ENCODE measurements around the gene PTGDR.

PTGDR gene

GRCh38 chr14:52266179-52266578 lies 1.3 kb upstream of the PTGDR start:
- no peak for TF ChIP-seq PPARA (CRISPR knock-in tag; IDR thresholded peaks at IDR 0.05; ENCODE audit: borderline replicate concordance)
- no peak for TF ChIP-seq TCF4 (CRISPR knock-in tag; IDR thresholded peaks at IDR 0.05; ENCODE audit: borderline replicate concordance)
- no peak for TF ChIP-seq ZFP3 (CRISPR knock-in tag; IDR thresholded peaks at IDR 0.05)
- TF ChIP-seq PATZ1 (CRISPR knock-in tag; IDR thresholded peaks at IDR 0.05; ENCODE audit: borderline replicate concordance) = no peak
- no peak for TF ChIP-seq ZNF565 (CRISPR knock-in tag; conservative IDR thresholded peaks at IDR 0.05; ENCODE audit: low read depth)
- TF ChIP-seq CSRNP3 (CRISPR knock-in tag; IDR thresholded peaks at IDR 0.05) = no peak
- no peak for TF ChIP-seq SNAI2 (CRISPR knock-in tag; IDR thresholded peaks at IDR 0.05)
- TF ChIP-seq TOX (CRISPR knock-in tag; IDR thresholded peaks at IDR 0.05; ENCODE audit: borderline replicate concordance) = no peak
- TF ChIP-seq ZC3H10 (CRISPR knock-in tag; IDR thresholded peaks at IDR 0.05) = no peak
- no peak for TF ChIP-seq ISL1 (CRISPR knock-in tag; IDR thresholded peaks at IDR 0.05)
- TF ChIP-seq ZNF70 (CRISPR knock-in tag; IDR thresholded peaks at IDR 0.05) = no peak
- TF ChIP-seq CSDC2 (CRISPR knock-in tag; IDR thresholded peaks at IDR 0.05) = no peak
- no peak for TF ChIP-seq ZFP30 (CRISPR knock-in tag; IDR thresholded peaks at IDR 0.05)
- no peak for TF ChIP-seq BACH2 (CRISPR knock-in tag; IDR thresholded peaks at IDR 0.05; ENCODE audit: borderline replicate concordance)
- TF ChIP-seq ESRRG (CRISPR knock-in tag; IDR thresholded peaks at IDR 0.05) = no peak
- no peak for TF ChIP-seq CREB5 (CRISPR knock-in tag; IDR thresholded peaks at IDR 0.05; ENCODE audit: low read depth)
- ATAC-seq = no peak

DNA sequence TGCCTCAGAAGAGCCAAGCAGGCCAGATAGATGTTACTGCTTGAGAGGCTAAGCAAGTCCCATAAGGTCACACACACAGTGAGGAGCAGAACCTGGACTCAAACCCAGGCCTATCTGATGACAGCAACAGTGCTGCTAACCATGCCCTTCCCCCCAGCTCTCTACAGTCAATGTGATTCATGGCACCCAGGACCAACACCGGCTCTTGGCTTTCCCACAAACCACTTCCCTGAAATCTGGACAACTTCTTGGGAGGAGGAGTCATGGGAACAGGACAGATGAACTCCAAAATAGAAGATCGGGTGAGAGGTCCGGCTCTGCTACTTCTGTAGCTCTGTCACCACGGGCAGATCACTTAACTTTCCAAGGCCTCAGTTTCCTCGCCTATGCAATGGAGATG lies 716 bp upstream of the PTGDR start:
- ATAC-seq = no peak
- TF ChIP-seq ZFP30 (CRISPR knock-in tag; IDR thresholded peaks at IDR 0.05) (no peak), GLIS3 (CRISPR knock-in tag; IDR thresholded peaks at IDR 0.05) (no peak), ZNF8 (CRISPR knock-in tag; IDR thresholded peaks at IDR 0.05) (no peak), ZC3H10 (CRISPR knock-in tag; IDR thresholded peaks at IDR 0.05) (no peak), OSR1 (CRISPR knock-in tag; IDR thresholded peaks at IDR 0.05) (no peak), ISL1 (CRISPR knock-in tag; IDR thresholded peaks at IDR 0.05) (no peak), ARNTL (CRISPR knock-in tag; IDR thresholded peaks at IDR 0.05; ENCODE audit: borderline replicate concordance, low read depth) (no peak), ZFP3 (CRISPR knock-in tag; IDR thresholded peaks at IDR 0.05) (no peak), BACH2 (CRISPR knock-in tag; IDR thresholded peaks at IDR 0.05; ENCODE audit: borderline replicate concordance) (no peak), TCF4 (CRISPR knock-in tag; IDR thresholded peaks at IDR 0.05; ENCODE audit: borderline replicate concordance) (no peak), RARB (CRISPR knock-in tag; IDR thresholded peaks at IDR 0.05) (no peak), TOX (CRISPR knock-in tag; IDR thresholded peaks at IDR 0.05; ENCODE audit: borderline replicate concordance) (no peak), ESRRG (CRISPR knock-in tag; IDR thresholded peaks at IDR 0.05) (no peak)

DNA sequence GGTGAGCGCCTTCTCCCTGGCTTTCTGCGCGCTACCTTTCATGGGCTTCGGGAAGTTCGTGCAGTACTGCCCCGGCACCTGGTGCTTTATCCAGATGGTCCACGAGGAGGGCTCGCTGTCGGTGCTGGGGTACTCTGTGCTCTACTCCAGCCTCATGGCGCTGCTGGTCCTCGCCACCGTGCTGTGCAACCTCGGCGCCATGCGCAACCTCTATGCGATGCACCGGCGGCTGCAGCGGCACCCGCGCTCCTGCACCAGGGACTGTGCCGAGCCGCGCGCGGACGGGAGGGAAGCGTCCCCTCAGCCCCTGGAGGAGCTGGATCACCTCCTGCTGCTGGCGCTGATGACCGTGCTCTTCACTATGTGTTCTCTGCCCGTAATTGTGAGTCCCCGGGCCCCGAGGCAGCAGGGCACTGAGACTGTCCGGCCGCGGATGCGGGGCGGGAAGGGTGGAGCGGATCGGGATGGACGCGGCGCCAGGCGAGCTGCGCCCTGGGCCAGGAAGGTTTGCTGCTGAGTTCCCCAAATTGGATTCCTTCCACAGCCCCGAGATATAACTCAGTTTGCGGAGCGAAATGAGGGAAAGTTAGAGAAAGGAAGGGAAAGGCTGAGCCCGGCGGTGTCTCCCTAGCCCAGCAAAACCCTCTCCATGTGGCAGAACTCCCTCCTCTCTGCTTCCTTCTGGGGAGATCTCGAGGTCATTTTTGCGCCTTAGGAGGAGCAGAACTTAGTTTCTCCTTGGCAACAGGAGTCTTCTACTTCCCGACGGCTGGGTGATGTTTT lies 972 bp downstream of the PTGDR start:
- ATAC-seq = peak; percentile 65
- no peak for TF ChIP-seq POU6F1 (CRISPR knock-in tag; IDR thresholded peaks at IDR 0.05; ENCODE audit: borderline replicate concordance, low read depth)
- TF ChIP-seq SNAI2 (CRISPR knock-in tag; IDR thresholded peaks at IDR 0.05) = no peak
- TF ChIP-seq, protein P1, sequence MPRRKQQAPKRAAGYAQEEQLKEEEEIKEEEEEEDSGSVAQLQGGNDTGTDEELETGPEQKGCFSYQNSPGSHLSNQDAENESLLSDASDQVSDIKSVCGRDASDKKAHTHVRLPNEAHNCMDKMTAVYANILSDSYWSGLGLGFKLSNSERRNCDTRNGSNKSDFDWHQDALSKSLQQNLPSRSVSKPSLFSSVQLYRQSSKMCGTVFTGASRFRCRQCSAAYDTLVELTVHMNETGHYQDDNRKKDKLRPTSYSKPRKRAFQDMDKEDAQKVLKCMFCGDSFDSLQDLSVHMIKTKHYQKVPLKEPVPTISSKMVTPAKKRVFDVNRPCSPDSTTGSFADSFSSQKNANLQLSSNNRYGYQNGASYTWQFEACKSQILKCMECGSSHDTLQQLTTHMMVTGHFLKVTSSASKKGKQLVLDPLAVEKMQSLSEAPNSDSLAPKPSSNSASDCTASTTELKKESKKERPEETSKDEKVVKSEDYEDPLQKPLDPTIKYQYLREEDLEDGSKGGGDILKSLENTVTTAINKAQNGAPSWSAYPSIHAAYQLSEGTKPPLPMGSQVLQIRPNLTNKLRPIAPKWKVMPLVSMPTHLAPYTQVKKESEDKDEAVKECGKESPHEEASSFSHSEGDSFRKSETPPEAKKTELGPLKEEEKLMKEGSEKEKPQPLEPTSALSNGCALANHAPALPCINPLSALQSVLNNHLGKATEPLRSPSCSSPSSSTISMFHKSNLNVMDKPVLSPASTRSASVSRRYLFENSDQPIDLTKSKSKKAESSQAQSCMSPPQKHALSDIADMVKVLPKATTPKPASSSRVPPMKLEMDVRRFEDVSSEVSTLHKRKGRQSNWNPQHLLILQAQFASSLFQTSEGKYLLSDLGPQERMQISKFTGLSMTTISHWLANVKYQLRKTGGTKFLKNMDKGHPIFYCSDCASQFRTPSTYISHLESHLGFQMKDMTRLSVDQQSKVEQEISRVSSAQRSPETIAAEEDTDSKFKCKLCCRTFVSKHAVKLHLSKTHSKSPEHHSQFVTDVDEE (CRISPR knock-in tag; IDR thresholded peaks at IDR 0.05) = no peak
- TF ChIP-seq BACH2 (CRISPR knock-in tag; IDR thresholded peaks at IDR 0.05; ENCODE audit: borderline replicate concordance) = no peak
- no peak for TF ChIP-seq PPARA (CRISPR knock-in tag; IDR thresholded peaks at IDR 0.05; ENCODE audit: borderline replicate concordance)
- no peak for TF ChIP-seq ARNTL (CRISPR knock-in tag; IDR thresholded peaks at IDR 0.05; ENCODE audit: borderline replicate concordance, low read depth)
- TF ChIP-seq CREB5 (CRISPR knock-in tag; IDR thresholded peaks at IDR 0.05; ENCODE audit: low read depth) = no peak
- TF ChIP-seq CSRNP3 (CRISPR knock-in tag; IDR thresholded peaks at IDR 0.05) = no peak
- no peak for TF ChIP-seq RARB (CRISPR knock-in tag; IDR thresholded peaks at IDR 0.05)
- no peak for TF ChIP-seq ISL1 (CRISPR knock-in tag; IDR thresholded peaks at IDR 0.05)
- no peak for TF ChIP-seq TCF4 (CRISPR knock-in tag; IDR thresholded peaks at IDR 0.05; ENCODE audit: borderline replicate concordance)
- TF ChIP-seq ZNF70 (CRISPR knock-in tag; IDR thresholded peaks at IDR 0.05) = no peak
